ENCODE results near the gene CNDP2.

GRCh38 chr18:74567822-74568221, 71.7 kb downstream of the CNDP2 start:
- TF ChIP-seq CEBPB (IDR thresholded peaks at IDR 0.05) = no peak
- peak; percentile 40; the same call in 1 of the 2 replicates for TF ChIP-seq RAD21 (IDR thresholded peaks at IDR 0.05; ENCODE audit: low read depth)
- no peak for TF ChIP-seq EGR1 (IDR thresholded peaks at IDR 0.05)
- TF ChIP-seq EP300 (IDR thresholded peaks at IDR 0.05; ENCODE audit: borderline replicate concordance) = no peak

Measured in Ishikawa (cell line).